GM12878 (cell line): ENCODE results near the gene ZNF202. TPM values are rescaled to one million over a fixed set of nuclear protein-coding genes. Genes with fewer than 3 reads are reported as not detected.

Experiments
- ATAC-seq: fragments of 200-7000 bp; cut with Tn5 transposase; 3 replicates; pipeline ENCODE4 v1.9.1; 2020; ENCODE audit warnings: mild to moderate bottlenecking, moderate library complexity
- BruUV-seq: library from RNA; stranded (reverse); fragments of 400-500 nt; replicated peaks from 2 replicates; lab custom pipeline; 2021; lab: Mats Ljungman, UMichigan
- CTCF ChIA-PET: fragments of 300-600 bp; sonication (Branson Sonifier 250); formaldehyde crosslinking; extraction: SDS; loops from one replicate; lab custom pipeline; 2021; ENCODE audit warnings: inconsistent platforms; lab: Yijun Ruan, JAX
- POLR2A ChIA-PET: fragments of 350-600 bp; formaldehyde crosslinking; extraction: SDS; loops from one replicate; lab custom pipeline; 2021; ENCODE audit warnings: inconsistent platforms; lab: Charles Lee
- RAD21 ChIA-PET: fragments of 300-600 bp; sonication (Branson Sonifier 250); formaldehyde crosslinking; loops from one replicate; lab custom pipeline; 2023; ENCODE audit warnings: antibody characterized with exemption; ENCODE audit not compliant: unreplicated experiment; lab: Charles Lee
- SMC1A ChIA-PET: fragments of 300-600 bp; sonication (Branson Sonifier 250); formaldehyde crosslinking; loops from one replicate; lab custom pipeline; 2023; ENCODE audit not compliant: unreplicated experiment, uncharacterized antibody; lab: Charles Lee
- DNase-seq: peaks from one replicate; pipeline ENCODE4 v3.0.0-alpha.2; 2011; ENCODE audit warnings: low read depth, low spot score
- FAIRE-seq: peaks from 3 replicates; lab custom pipeline; 2011; peaks lifted over from hg19 to GRCh38; lab: Jason Lieb, UNC
- H2AFZ ChIP-seq: 2 replicates; pipeline ENCODE4 v1.6.0; 2011; ENCODE audit warnings: low read depth, low read length, control low read depth; ENCODE audit not compliant: control insufficient read depth
- H3K27ac ChIP-seq: 2 replicates; pipeline ENCODE4 v1.5.1; 2011; ENCODE audit warnings: control low read depth; ENCODE audit not compliant: control insufficient read depth, insufficient read depth
- H3K27me3 ChIP-seq, 2 experiments: replicated peaks in 1 of 2; 2 replicates each; pipeline versions ENCODE4 v1.6.0 to v1.6.1; 2011; ENCODE audit warnings: low read length in 1 of 2; ENCODE audit not compliant: control insufficient read depth in 2 of 2, insufficient read depth in 2 of 2
- H3K36me3 ChIP-seq, 2 experiments: 2 replicates each; pipeline ENCODE4 v1.5.1; 2011; ENCODE audit warnings: low read length in 1 of 2; ENCODE audit not compliant: control insufficient read depth in 2 of 2, insufficient read depth in 2 of 2
- H3K4me1 ChIP-seq: 2 replicates; pipeline ENCODE4 v1.6.1; 2011; ENCODE audit warnings: mild to moderate bottlenecking, low read length, moderate library complexity, mixed read lengths; ENCODE audit not compliant: control insufficient read depth, insufficient read depth
- H3K4me2 ChIP-seq: 2 replicates; pipeline ENCODE4 v1.6.0; 2011; ENCODE audit warnings: control low read depth; ENCODE audit not compliant: control insufficient read depth, insufficient read depth
- H3K4me3 ChIP-seq: fragments of 200-600 bp; sonication (generic); 2 replicates; pipeline ENCODE4 v1.5.1; 2016
- H3K79me2 ChIP-seq: 2 replicates; pipeline ENCODE4 v1.6.0; 2011; ENCODE audit warnings: low read length; ENCODE audit not compliant: control insufficient read depth, insufficient read depth
- H3K9ac ChIP-seq: 2 replicates; pipeline ENCODE4 v1.8.0; 2011; ENCODE audit warnings: low read length, control low read depth, mixed read lengths; ENCODE audit not compliant: control insufficient read depth, insufficient read depth
- H3K9me3 ChIP-seq: replicated peaks from 3 replicates; pipeline ENCODE4 v1.5.1; 2011; ENCODE audit warnings: mild to moderate bottlenecking, low read length; ENCODE audit not compliant: control insufficient read depth, insufficient read depth
- H4K20me1 ChIP-seq: 2 replicates; pipeline ENCODE4 v1.6.0; 2011; ENCODE audit not compliant: control insufficient read depth, insufficient read depth
- BCL11A ChIP-seq: IDR thresholded peaks from 2 replicates; pipeline ENCODE4 v1.6.1; 2011; ENCODE audit warnings: low read depth, low read length
- BHLHE40 ChIP-seq, 2 experiments: fragments of 450-650 bp in 1 of 2; IDR thresholded peaks; 2 replicates each; pipeline ENCODE4 v1.6.1; 2011 to 2017; ENCODE audit warnings: low read depth in 2 of 2, borderline replicate concordance in 1 of 2, improper control_type of control experiment in 1 of 2, low read length in 1 of 2, mild to moderate bottlenecking in 1 of 2
- CREB1 ChIP-seq: IDR thresholded peaks from 2 replicates; pipeline ENCODE4 v1.6.1; 2012; ENCODE audit warnings: low read depth, mild to moderate bottlenecking, inconsistent platforms
- GABPA ChIP-seq: IDR thresholded peaks from 2 replicates; pipeline ENCODE4 v1.6.1; 2014; ENCODE audit warnings: antibody characterized with exemption, low read depth, mild to moderate bottlenecking, inconsistent platforms
- IKZF2 ChIP-seq, 2 experiments: fragments of 450-650 bp; IDR thresholded peaks; 2 replicates each; pipeline ENCODE4 v1.6.1; 2017; ENCODE audit warnings: mild to moderate bottlenecking in 2 of 2, moderate library complexity in 2 of 2
- IRF4 ChIP-seq: IDR thresholded peaks from 2 replicates; pipeline ENCODE4 v1.6.1; 2011; ENCODE audit warnings: low read depth, low read length
- MEF2B ChIP-seq: fragments of 450-650 bp; IDR thresholded peaks from 2 replicates; pipeline ENCODE4 v1.6.1; 2018; ENCODE audit warnings: mild to moderate bottlenecking, moderate library complexity; ENCODE audit not compliant: partially characterized antibody, poor library complexity, severe bottlenecking
- MTA2 ChIP-seq: fragments of 450-650 bp; IDR thresholded peaks from 2 replicates; pipeline ENCODE4 v1.6.1; 2016; ENCODE audit warnings: low read depth, mild to moderate bottlenecking, moderate library complexity
- NR2C1 ChIP-seq: fragments of 450-650 bp; IDR thresholded peaks from 2 replicates; pipeline ENCODE4 v1.6.1; 2017; ENCODE audit warnings: antibody characterized with exemption, mild to moderate bottlenecking, moderate library complexity
- NRF1 ChIP-seq: conservative IDR thresholded peaks from 2 replicates; pipeline ENCODE4 v1.6.1; 2011; ENCODE audit warnings: mild to moderate bottlenecking, low read depth, low read length, improper control_type of control experiment
- POU2F2 ChIP-seq: IDR thresholded peaks from 3 replicates; pipeline ENCODE4 v1.6.1; 2011; ENCODE audit warnings: low read depth, mild to moderate bottlenecking, low read length, borderline replicate concordance
- SREBF1 ChIP-seq: IDR thresholded peaks from 2 replicates; pipeline ENCODE4 v1.6.1; 2012; ENCODE audit warnings: mild to moderate bottlenecking, low read length
- TAF1 ChIP-seq: IDR thresholded peaks from 2 replicates; pipeline ENCODE4 v1.6.1; 2011; ENCODE audit warnings: mild to moderate bottlenecking, low read depth, low read length, borderline replicate concordance
- YBX1 ChIP-seq: fragments of 450-650 bp; IDR thresholded peaks from 2 replicates; pipeline ENCODE4 v1.6.1; 2016; ENCODE audit warnings: antibody characterized with exemption
- ZNF274 ChIP-seq: IDR thresholded peaks from one replicate; pipeline ENCODE4 v1.8.0; 2011; ENCODE audit not compliant: insufficient read length, insufficient read depth
- WGBS: methylation state at CpG from one replicate; pipeline ENCODE4 v1.1.6; 2016; ENCODE audit warnings: low lambda C conversion rate; ENCODE audit not compliant: insufficient replicate concordance, insufficient coverage; ENCODE audit errors: missing lambda C conversion rate; 5-methylcytosine and 5-hydroxymethylcytosine counted together
- in situ Hi-C: fragments of 300-500 bp; cut with MboI; formaldehyde crosslinking; loops from 9 replicates; pipeline ENCODE4 v1.14.3; 2018; ENCODE audit warnings: mixed read lengths
- intact Hi-C: fragments of 100-400 bp; cut with micrococcal nuclease; formaldehyde crosslinking; loops from one replicate; pipeline ENCODE4 v1.14.2; 2022; ENCODE audit not compliant: unreplicated experiment
- polyA plus RNA-seq, 11 experiments: library from polyadenylated mRNA; depleted of rRNA in 4 of 11; unstranded in 6 of 11; stranded (reverse) in 5 of 11; fragments of >200 nt; fragmentation: Nextera tagmentation in 4 of 11; fragmentation: Illumina TruSeq in 1 of 11; extraction: Ambion mirVana in 4 of 11; extraction: Trizol in 1 of 11; gene quantifications; 1 replicate in 1 of 11; 2 replicates in 10 of 11; pipeline versions ENCODE4 v1.2.1 to v1.2.3, GENCODE V29; 2011 to 2016; ENCODE audit warnings: inconsistent platforms in 2 of 11, missing spikeins in 2 of 11, low read depth in 1 of 11
- total RNA-seq, 4 experiments: library from RNA; depleted of rRNA in 3 of 4; stranded (reverse); fragments of >200 nt in 3 of 4; fragmentation: Illumina TruSeq in 1 of 4; extraction: Trizol in 1 of 4; gene quantifications; 2 replicates each; pipeline versions ENCODE4 v1.2.1 to v1.2.3, GENCODE V29; 2013 to 2021
- TF ChIP-seq, protein P1 (sequence below): IDR thresholded peaks from 2 replicates; pipeline ENCODE4 v1.6.1; 2012; ENCODE audit warnings: mild to moderate bottlenecking, low read depth, low read length
- TF ChIP-seq, protein P2 (sequence below): fragments of 450-650 bp; IDR thresholded peaks from 2 replicates; pipeline ENCODE4 v1.6.1; 2017; ENCODE audit warnings: low read depth, mild to moderate bottlenecking, moderate library complexity

Gene ZNF202
- total and polyA plus RNA-seq, 10 of the 15 experiments (the other 5 are each of a cell fraction or from before 2014, with no cell fraction given): 2.6 to 13.6 (median 12.2) TPM

DNA sequence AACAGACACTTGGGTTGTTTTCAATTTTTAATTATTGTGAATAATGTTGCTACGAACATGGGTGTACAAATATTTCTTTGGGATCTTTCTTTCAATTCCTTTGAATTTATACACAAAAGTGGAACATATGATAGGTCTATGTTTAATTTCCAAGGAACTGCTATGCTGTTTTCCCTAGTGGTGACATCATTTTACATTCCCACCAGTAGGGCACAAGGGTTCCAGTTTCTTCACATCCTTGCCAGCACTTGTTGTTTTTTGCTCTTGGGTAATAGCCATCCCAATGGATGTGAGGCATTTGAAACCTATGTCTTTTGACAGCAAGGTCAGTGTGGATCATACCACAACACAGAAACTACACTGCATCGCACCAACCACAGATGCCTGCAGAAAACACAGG, 45.3 kb downstream of the ZNF202 start:
- POLR2A ChIA-PET: no interaction called here
- WGBS: 17% methylated on average over 2 of the region's 2 CpGs
- no peak for FAIRE-seq
- no peak for DNase-seq
- Histone ChIP-seq H3K36me3 (no peaks in the 10 kb centered on the region), H4K20me1 (no peaks in the 10 kb centered on the region), H3K9me3 (no peaks in the 10 kb centered on the region), H3K4me2 (no peak overlapping the region), H3K27ac (no peak overlapping the region), H3K9ac (no peak overlapping the region), H3K79me2 (no peaks in the 10 kb centered on the region), H2AFZ (no peak overlapping the region), H3K4me1 (no peaks in the 10 kb centered on the region), H3K4me3 (no peak overlapping the region), H3K27me3 (no peaks in the 10 kb centered on the region)
- ATAC-seq: no peak
- in situ Hi-C loops (no loop called here), intact Hi-C loops (no loop called here)
- TF ChIP-seq YBX1: no peak
- TF ChIP-seq TAF1: no peak
- no peak for TF ChIP-seq MEF2B
- TF ChIP-seq ZNF274: no peak
- no peak for TF ChIP-seq IRF4
- TF ChIP-seq, protein P1, sequence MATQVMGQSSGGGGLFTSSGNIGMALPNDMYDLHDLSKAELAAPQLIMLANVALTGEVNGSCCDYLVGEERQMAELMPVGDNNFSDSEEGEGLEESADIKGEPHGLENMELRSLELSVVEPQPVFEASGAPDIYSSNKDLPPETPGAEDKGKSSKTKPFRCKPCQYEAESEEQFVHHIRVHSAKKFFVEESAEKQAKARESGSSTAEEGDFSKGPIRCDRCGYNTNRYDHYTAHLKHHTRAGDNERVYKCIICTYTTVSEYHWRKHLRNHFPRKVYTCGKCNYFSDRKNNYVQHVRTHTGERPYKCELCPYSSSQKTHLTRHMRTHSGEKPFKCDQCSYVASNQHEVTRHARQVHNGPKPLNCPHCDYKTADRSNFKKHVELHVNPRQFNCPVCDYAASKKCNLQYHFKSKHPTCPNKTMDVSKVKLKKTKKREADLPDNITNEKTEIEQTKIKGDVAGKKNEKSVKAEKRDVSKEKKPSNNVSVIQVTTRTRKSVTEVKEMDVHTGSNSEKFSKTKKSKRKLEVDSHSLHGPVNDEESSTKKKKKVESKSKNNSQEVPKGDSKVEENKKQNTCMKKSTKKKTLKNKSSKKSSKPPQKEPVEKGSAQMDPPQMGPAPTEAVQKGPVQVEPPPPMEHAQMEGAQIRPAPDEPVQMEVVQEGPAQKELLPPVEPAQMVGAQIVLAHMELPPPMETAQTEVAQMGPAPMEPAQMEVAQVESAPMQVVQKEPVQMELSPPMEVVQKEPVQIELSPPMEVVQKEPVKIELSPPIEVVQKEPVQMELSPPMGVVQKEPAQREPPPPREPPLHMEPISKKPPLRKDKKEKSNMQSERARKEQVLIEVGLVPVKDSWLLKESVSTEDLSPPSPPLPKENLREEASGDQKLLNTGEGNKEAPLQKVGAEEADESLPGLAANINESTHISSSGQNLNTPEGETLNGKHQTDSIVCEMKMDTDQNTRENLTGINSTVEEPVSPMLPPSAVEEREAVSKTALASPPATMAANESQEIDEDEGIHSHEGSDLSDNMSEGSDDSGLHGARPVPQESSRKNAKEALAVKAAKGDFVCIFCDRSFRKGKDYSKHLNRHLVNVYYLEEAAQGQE: no peak
- TF ChIP-seq, protein P2, sequence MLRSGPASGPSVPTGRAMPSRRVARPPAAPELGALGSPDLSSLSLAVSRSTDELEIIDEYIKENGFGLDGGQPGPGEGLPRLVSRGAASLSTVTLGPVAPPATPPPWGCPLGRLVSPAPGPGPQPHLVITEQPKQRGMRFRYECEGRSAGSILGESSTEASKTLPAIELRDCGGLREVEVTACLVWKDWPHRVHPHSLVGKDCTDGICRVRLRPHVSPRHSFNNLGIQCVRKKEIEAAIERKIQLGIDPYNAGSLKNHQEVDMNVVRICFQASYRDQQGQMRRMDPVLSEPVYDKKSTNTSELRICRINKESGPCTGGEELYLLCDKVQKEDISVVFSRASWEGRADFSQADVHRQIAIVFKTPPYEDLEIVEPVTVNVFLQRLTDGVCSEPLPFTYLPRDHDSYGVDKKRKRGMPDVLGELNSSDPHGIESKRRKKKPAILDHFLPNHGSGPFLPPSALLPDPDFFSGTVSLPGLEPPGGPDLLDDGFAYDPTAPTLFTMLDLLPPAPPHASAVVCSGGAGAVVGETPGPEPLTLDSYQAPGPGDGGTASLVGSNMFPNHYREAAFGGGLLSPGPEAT: no peak
- no peak for TF ChIP-seq NRF1
- no peak for TF ChIP-seq BCL11A
- no peak for TF ChIP-seq GABPA
- no peak for TF ChIP-seq IKZF2 (IDR thresholded peaks at IDR 0.05)
- TF ChIP-seq BHLHE40 (IDR thresholded peaks at IDR 0.05; ENCODE audit: borderline replicate concordance in 1 of 2, low read depth in 2 of 2, low read length in 1 of 2): no peak
- TF ChIP-seq CREB1: no peak
- TF ChIP-seq MTA2: no peak
- TF ChIP-seq POU2F2: no peak
- TF ChIP-seq NR2C1: no peak
- TF ChIP-seq SREBF1: no peak
- SMC1A ChIA-PET: no interaction called here
- RAD21 ChIA-PET: no interaction called here
- BruUV-seq: no TSS peak
- CTCF ChIA-PET: no interaction called here
